Heart left ventricle (tissue), 16 donors: ENCODE data around the gene ITGAX. TPM values are rescaled to one million over a fixed set of nuclear protein-coding genes. Genes with fewer than 3 reads are reported as not detected.

Source experiments
- ATAC-seq, 4 donors: fragments of 200-7000 bp; cut with Tn5 transposase; one replicate each; pipeline ENCODE4 v1.9.1; 2020 to 2022; ENCODE audit warnings: moderate library complexity in 4 of 4, mild to moderate bottlenecking in 3 of 4, moderate number of reproducible peaks in 1 of 4
- DNase-seq, 5 donors: peaks; one replicate each; pipeline ENCODE4 v3.0.0-alpha.2; 2020
- H3K27ac ChIP-seq, 12 donors: fragments of 200-600 bp; sonication (generic) in 4 of 12; one replicate each; pipeline versions ENCODE4 v1.5.0 to v1.8.0; 2016 to 2022; ENCODE audit warnings: mild to moderate bottlenecking in 2 of 12
- H3K27me3 ChIP-seq, 9 donors: fragments of 200-600 bp; sonication (generic) in 2 of 9; one replicate each; pipeline versions ENCODE4 v1.5.1 to v1.8.0; 2016 to 2022; ENCODE audit warnings: mild to moderate bottlenecking in 3 of 9
- H3K36me3 ChIP-seq, 9 donors: fragments of 200-600 bp; sonication (generic) in 2 of 9; one replicate each; pipeline versions ENCODE4 v1.5.0 to v1.8.0; 2018 to 2022; ENCODE audit warnings: mild to moderate bottlenecking in 2 of 9
- H3K4me1 ChIP-seq, 12 donors: fragments of 200-600 bp; sonication (generic) in 4 of 12; one replicate each; pipeline versions ENCODE4 v1.5.0 to v1.8.0; 2016 to 2022; ENCODE audit warnings: mild to moderate bottlenecking in 3 of 12
- H3K4me3 ChIP-seq, 12 donors: fragments of 200-600 bp; sonication (generic) in 4 of 12; one replicate each; pipeline versions ENCODE4 v1.5.0 to v1.8.0; 2017 to 2022; ENCODE audit warnings: mild to moderate bottlenecking in 9 of 12, moderate library complexity in 4 of 12
- H3K9me3 ChIP-seq, 12 donors: fragments of 200-600 bp; sonication (generic) in 4 of 12; one replicate each; pipeline versions ENCODE4 v1.5.0 to v1.8.0; 2016 to 2022; ENCODE audit warnings: mild to moderate bottlenecking in 1 of 12
- CTCF ChIP-seq, 12 donors: fragments of 200-600 bp; sonication (generic) in 4 of 12; IDR thresholded peaks; one replicate each; pipeline versions ENCODE4 v1.5.0 to v1.8.0; 2018 to 2022; ENCODE audit warnings: antibody characterized with exemption in 12 of 12, mild to moderate bottlenecking in 5 of 12
- WGBS, 4 donors: extraction: QIAGEN DNeasy Blood & Tissue Kit in 2 of 4; methylation state at CpG; one replicate each; pipeline versions ENCODE4 v1.1.5 to v1.1.7; 2013 to 2018; 5-methylcytosine and 5-hydroxymethylcytosine counted together
- intact Hi-C, 10 donors: fragments of 100-400 bp; cut with DNase I; formaldehyde crosslinking; loops; one replicate each; pipeline versions ENCODE4 v1.11.1 to v1.14.2; 2022
- polyA plus RNA-seq, 2 donors: library from polyadenylated mRNA; stranded (reverse); fragments of 200-250 nt; gene quantifications; one replicate each; pipeline ENCODE4 v1.2.3, GENCODE V29; 2013
- total RNA-seq, 9 donors: library from RNA; depleted of rRNA in 2 of 9; stranded (reverse); fragments of >200 nt in 2 of 9; fragmentation: NEBNext Ultra II Directional in 3 of 9; extraction: Animal tissue kit (Norgen Biotek cat#: 25700) in 3 of 9; gene quantifications; one replicate each; pipeline versions ENCODE4 v1.1.0 to v1.2.4, GENCODE V29; 2016 to 2023
- donor health status: ischemic (EF 13 %, LVEDD 7.1; RV severe dilation, severe dysfunction).
- donor health status: healthy with polysubstance abuse.
- donor health status: DM: no; HTN: yes; CAD: no.
- donor health status: DM: no; HTN: no; CAD: no.
- donor health status: ischemic (EF 25% LVEDD 6.9; RV normal size, moderate dysfunction).
- donor health status: ischemic (EF 25% LVEDD 5.7; RV mildly dilated, moderate dysfunction).
- donor health status: healthy.
- donor health status: DM: yes; HTN: yes; CAD: no.
- donor health status: ischemic (EF 35%, LVEDD 5.7; RV mildly dilated, moderate dysfunction).
- donor health status: nonischemic (EF 11% LVEDD 7.7; RV severe dilation, severe dysfunction).
- donor health status: DM: yes; HTN: yes; CAD: no.
- donor health status: PGD.
- donor health status: ischemic (EF 29% LVEDD 5.4; RV normal size, mild dysfunction).
- donor health status: nonischemic (EF 23%, LVEDD 6.1; RV moderate dilation, normal function).

Gene ITGAX
- total and polyA plus RNA-seq, 11 donors: 0.73 to 52.7 (median 2.0) TPM

- DNase-seq (no peak), ATAC-seq (no peak)
- no peak for TF ChIP-seq CTCF (IDR thresholded peaks at IDR 0.05)
- intact Hi-C loops: no loop called here
- Histone ChIP-seq H3K36me3 (peaks cover 0 to 8% (median 0%) of the 10 kb centered on the region in 9 donors), H3K4me1 (peaks cover 0 to 52% (median 13%) of the 10 kb centered on the region in 12 donors), H3K27me3 (no peaks in the 10 kb centered on the region), H3K27ac (peak overlapping the region; percentile 86 to 100 (median 95)), H3K9me3 (no peaks in the 10 kb centered on the region), H3K4me3 (no peak overlapping the region)
- 46 to 53% (median 50%) methylated on average over 5 of the region's 5 CpGs for WGBS, 4 donors
Measured at GRCh38 chr16:31430380-31431052, 75.5 kb downstream of the ITGAX start.

Other genes starting within 250 kb of the ITGAX start
- 100 to 1,000 TPM in 2 of 9 donors, 10 to 100 TPM in 7; 61.9 to 134 (median 70.0) TPM for gene BCKDK, start 246.8 kb upstream of the ITGAX start, total RNA-seq
- 10 to 100 TPM; 42.6 to 57.4 TPM for gene BCKDK, start 246.8 kb upstream of the ITGAX start, polyA plus RNA-seq
- gene KAT8, start 237.5 kb upstream of the ITGAX start, total RNA-seq: 10 to 100 TPM; 52.8 to 79.8 (median 64.7) TPM
- gene KAT8, start 237.5 kb upstream of the ITGAX start, polyA plus RNA-seq: 10 to 100 TPM; 56.7 to 83.2 TPM
- under 1 TPM in 4 of 9 donors, not detected in 5; 0.17 to 0.44 (median 0.39) TPM for gene PRSS8, start 219.4 kb upstream of the ITGAX start, total RNA-seq
- under 1 TPM; 0.17 to 0.23 TPM for gene PRSS8, start 219.4 kb upstream of the ITGAX start, polyA plus RNA-seq
- gene PRSS36, start 205.1 kb upstream of the ITGAX start, total RNA-seq: 1 to 10 TPM in 7 of 9 donors, under 1 TPM in 2; 0.35 to 5.1 (median 1.2) TPM
- gene PRSS36, start 205.1 kb upstream of the ITGAX start, polyA plus RNA-seq: 1 to 10 TPM; 1.0 to 2.6 TPM
- gene FUS, start 175.0 kb upstream of the ITGAX start, total RNA-seq: 100 to 1,000 TPM in 7 of 9 donors, 10 to 100 TPM in 2; 20.3 to 213 (median 127) TPM
- 100 to 1,000 TPM; 127 to 155 TPM for gene FUS, start 175.0 kb upstream of the ITGAX start, polyA plus RNA-seq
- gene PYCARD, start 152.4 kb upstream of the ITGAX start, total RNA-seq: 10 to 100 TPM in 3 of 9 donors, 1 to 10 TPM in 6; 2.0 to 42.2 (median 5.2) TPM
- 10 to 100 TPM in 1 of 2 donors, 1 to 10 TPM in 1; 3.9 to 10.0 TPM for gene PYCARD, start 152.4 kb upstream of the ITGAX start, polyA plus RNA-seq
- gene TRIM72, start 141.1 kb upstream of the ITGAX start, total RNA-seq: 1 to 10 TPM in 8 of 9 donors, under 1 TPM in 1; 0.32 to 3.4 (median 1.6) TPM
- 1 to 10 TPM; 1.0 to 1.2 TPM for gene TRIM72, start 141.1 kb upstream of the ITGAX start, polyA plus RNA-seq
- not detected for gene PYDC1, start 138.0 kb upstream of the ITGAX start, total RNA-seq
- not detected for gene PYDC1, start 138.0 kb upstream of the ITGAX start, polyA plus RNA-seq
- 10 to 100 TPM in 2 of 9 donors, 1 to 10 TPM in 7; 1.9 to 48.7 (median 4.9) TPM for gene ITGAM, start 95.2 kb upstream of the ITGAX start, total RNA-seq
- gene ITGAM, start 95.2 kb upstream of the ITGAX start, polyA plus RNA-seq: 1 to 10 TPM; 2.5 to 2.6 TPM
- under 1 TPM in 2 of 9 donors, not detected in 7; 0.41 to 0.80 TPM for gene ITGAD, start 38.2 kb downstream of the ITGAX start, total RNA-seq
- gene ITGAD, start 38.2 kb downstream of the ITGAX start, polyA plus RNA-seq: not detected
- gene COX6A2, start 73.2 kb downstream of the ITGAX start, total RNA-seq: 1,000 to 10,000 TPM in 7 of 9 donors, 100 to 1,000 TPM in 2; 393 to 1,682 (median 1,115) TPM
- over 10,000 TPM in 1 of 2 donors, 1,000 to 10,000 TPM in 1; 1,628 to 10,029 TPM for gene COX6A2, start 73.2 kb downstream of the ITGAX start, polyA plus RNA-seq
- 1 to 10 TPM; 1.0 to 4.7 (median 2.5) TPM for gene ZNF843, start 87.6 kb downstream of the ITGAX start, total RNA-seq
- 1 to 10 TPM in 1 of 2 donors, under 1 TPM in 1; 0.43 to 1.2 TPM for gene ZNF843, start 87.6 kb downstream of the ITGAX start, polyA plus RNA-seq
- gene ARMC5, start 104.3 kb downstream of the ITGAX start, total RNA-seq: 1 to 10 TPM; 4.1 to 9.2 (median 6.5) TPM
- 1 to 10 TPM; 6.6 to 8.2 TPM for gene ARMC5, start 104.3 kb downstream of the ITGAX start, polyA plus RNA-seq
- gene TGFB1I1, start 117.0 kb downstream of the ITGAX start, total RNA-seq: 10 to 100 TPM; 12.9 to 37.7 (median 19.5) TPM
- gene TGFB1I1, start 117.0 kb downstream of the ITGAX start, polyA plus RNA-seq: 10 to 100 TPM; 14.1 to 29.5 TPM
- not detected for gene SLC5A2, start 127.9 kb downstream of the ITGAX start, total RNA-seq
- under 1 TPM; 0.08 to 0.76 TPM for gene SLC5A2, start 127.9 kb downstream of the ITGAX start, polyA plus RNA-seq
- gene RUSF1, start 153.2 kb downstream of the ITGAX start, total RNA-seq: 10 to 100 TPM; 17.8 to 32.5 (median 21.2) TPM
- 10 to 100 TPM; 25.3 to 30.9 TPM for gene RUSF1, start 153.2 kb downstream of the ITGAX start, polyA plus RNA-seq
- 1 to 10 TPM in 1 of 9 donors, not detected in 8; 2.2 TPM for gene AHSP, start 172.7 kb downstream of the ITGAX start, total RNA-seq
- gene AHSP, start 172.7 kb downstream of the ITGAX start, polyA plus RNA-seq: not detected